ENCODE measurements around the gene NFKB1.

Gene NFKB1

GRCh38 chr4:102533348-102533747, 32.2 kb downstream of the NFKB1 start:
- DNase-seq = no peak

- no peak for DNase-seq
Measured at GRCh38 chr4:102533904-102534303, 32.7 kb downstream of the NFKB1 start.

- no peak for DNase-seq
Measured at GRCh38 chr4:102534845-102535244, 33.7 kb downstream of the NFKB1 start.

- peak; percentile 78 for DNase-seq
Measured at GRCh38 chr4:102535398-102536082, 34.4 kb downstream of the NFKB1 start.

- DNase-seq = no peak
Measured at GRCh38 chr4:102536768-102537167, 35.6 kb downstream of the NFKB1 start.

GRCh38 chr4:102537269-102537668, 36.1 kb downstream of the NFKB1 start:
- DNase-seq = no peak

- no peak for DNase-seq
Measured at GRCh38 chr4:102541697-102542096, 40.5 kb downstream of the NFKB1 start.

- DNase-seq = no peak
Measured at GRCh38 chr4:102543030-102543928, 42.1 kb downstream of the NFKB1 start.

GRCh38 chr4:102546635-102547034, 45.5 kb downstream of the NFKB1 start:
- DNase-seq = no peak

- no peak for DNase-seq
Measured at GRCh38 chr4:102547973-102548372, 46.8 kb downstream of the NFKB1 start.

- DNase-seq = no peak
Measured at GRCh38 chr4:102551958-102552565, 50.9 kb downstream of the NFKB1 start.

GRCh38 chr4:102552781-102553180, 51.6 kb downstream of the NFKB1 start:
- no peak for DNase-seq

- no peak for DNase-seq
Measured at GRCh38 chr4:102553982-102554381, 52.8 kb downstream of the NFKB1 start.

GRCh38 chr4:102554482-102554881, 53.3 kb downstream of the NFKB1 start:
- no peak for DNase-seq

GRCh38 chr4:102554992-102555391, 53.8 kb downstream of the NFKB1 start:
- DNase-seq = no peak

- no peak for DNase-seq
Measured at GRCh38 chr4:102557636-102558035, 56.5 kb downstream of the NFKB1 start.

- peak; percentile 52 for DNase-seq
Measured at GRCh38 chr4:102560115-102560514, 59.0 kb downstream of the NFKB1 start.

GRCh38 chr4:102560571-102561341, 59.6 kb downstream of the NFKB1 start:
- DNase-seq = no peak

GRCh38 chr4:102563000-102563399, 61.8 kb downstream of the NFKB1 start:
- DNase-seq = peak; percentile 34

GRCh38 chr4:102564399-102565059, 63.4 kb downstream of the NFKB1 start:
- no peak for DNase-seq

GRCh38 chr4:102565696-102566095, 64.5 kb downstream of the NFKB1 start:
- DNase-seq = no peak

- DNase-seq = no peak
Measured at GRCh38 chr4:102566426-102566825, 65.3 kb downstream of the NFKB1 start.
